Testis (tissue), 3 donors: ENCODE measurements around the gene DYNLRB1. TPM values are rescaled to one million over a fixed set of nuclear protein-coding genes. Genes with fewer than 3 reads are reported as not detected.

Experiments
- DNase-seq: peaks from one replicate; pipeline ENCODE4 v3.0.0-alpha.2; 2019
- H3K27ac ChIP-seq, 2 donors: fragments of 200-600 bp; sonication (generic); one replicate each; pipeline ENCODE4 v1.5.1; 2019
- H3K27me3 ChIP-seq: fragments of 200-600 bp; sonication (generic); one replicate; pipeline ENCODE4 v1.5.1; 2019
- H3K36me3 ChIP-seq: fragments of 200-600 bp; sonication (generic); one replicate; pipeline ENCODE4 v1.5.1; 2017; ENCODE audit warnings: low read depth; ENCODE audit errors: missing control alignments
- H3K4me1 ChIP-seq: fragments of 200-600 bp; sonication (generic); one replicate; pipeline ENCODE4 v1.5.1; 2019
- H3K4me3 ChIP-seq, 2 donors: fragments of 200-600 bp; sonication (generic); one replicate each; pipeline ENCODE4 v1.5.1; 2017 to 2019
- H3K9me3 ChIP-seq: fragments of 200-600 bp; sonication (generic); one replicate; pipeline ENCODE4 v1.5.1; 2017
- CTCF ChIP-seq, 3 experiments: fragments of 450-650 bp in 2 of 3; fragments of 200-600 bp in 1 of 3; sonication (generic) in 1 of 3; IDR thresholded peaks; one replicate each; pipeline ENCODE4 v1.5.1; 2016 to 2019; ENCODE audit warnings: antibody characterized with exemption in 3 of 3, mild to moderate bottlenecking in 2 of 3, moderate library complexity in 1 of 3
- POLR2A ChIP-seq: fragments of 450-650 bp; IDR thresholded peaks from one replicate; pipeline ENCODE4 v1.6.1; 2017; ENCODE audit warnings: antibody characterized with exemption, mild to moderate bottlenecking, moderate library complexity
- WGBS, 2 donors: methylation state at CpG; one replicate each; pipeline ENCODE4 v1.1.5; 2018; 5-methylcytosine and 5-hydroxymethylcytosine counted together
- intact Hi-C: fragments of 100-400 bp; cut with DNase I; formaldehyde crosslinking; loops from one replicate; pipeline ENCODE4 v1.15.1; 2023; ENCODE audit warnings: low total_unique reads
- polyA plus RNA-seq: library from polyadenylated mRNA; stranded (reverse); fragments of 350-450 nt; fragmentation: Illumina TruSeq; extraction: RNeasy Lipid Tissue Mini Kit (QIAGEN cat#74804); gene quantifications from one replicate; pipeline ENCODE4 v1.2.3, GENCODE V29; 2014; ENCODE audit warnings: low read depth, low replicate concordance; ENCODE audit not compliant: insufficient read depth
- total RNA-seq, 2 donors: library from RNA; depleted of rRNA; stranded (reverse); fragments of >200 nt; gene quantifications; one replicate each; pipeline ENCODE4 v1.2.3, GENCODE V29; 2016

Gene DYNLRB1
- total and polyA plus RNA-seq, 3 donors from 2014 or later = 97.6 to 155 (median 128) TPM

- Histone ChIP-seq H3K9me3 (no peaks in the 10 kb centered on the region), H3K4me3 (no peak overlapping the region), H3K27me3 (no peaks in the 10 kb centered on the region), H3K4me1 (peaks cover 21% of the 10 kb centered on the region), H3K27ac (no peak overlapping the region), H3K36me3 (no peaks in the 10 kb centered on the region)
- no peak for TF ChIP-seq CTCF (IDR thresholded peaks at IDR 0.05)
- TF ChIP-seq POLR2A = no peak
- DNase-seq = no peak
- intact Hi-C loops = no loop called here
- 90 to 95% methylated on average over 13 to 15 of the region's 15 CpGs for WGBS, 2 donors
Measured at GRCh38 chr20:34534391-34535165, 18.4 kb downstream of the DYNLRB1 start.

- Histone ChIP-seq H3K27me3 (no peaks in the 10 kb centered on the region), H3K4me1 (peaks cover 13% of the 10 kb centered on the region), H3K27ac (no peak overlapping the region), H3K4me3 (no peak overlapping the region), H3K36me3 (no peaks in the 10 kb centered on the region), H3K9me3 (no peaks in the 10 kb centered on the region)
- no peak for DNase-seq
- intact Hi-C loops = no loop called here
- WGBS, 2 donors = 89 to 93% methylated on average over 12 to 15 of the region's 15 CpGs
- no peak for TF ChIP-seq POLR2A
- TF ChIP-seq CTCF (IDR thresholded peaks at IDR 0.05) = no peak
Measured at GRCh38 chr20:34535301-34535840, 19.1 kb downstream of the DYNLRB1 start.

GRCh38 chr20:34535857-34536256 is 19.6 kb downstream of the DYNLRB1 start:
- Histone ChIP-seq H3K9me3 (no peaks in the 10 kb centered on the region), H3K4me3 (no peak overlapping the region), H3K27me3 (no peaks in the 10 kb centered on the region), H3K27ac (no peak overlapping the region), H3K4me1 (peaks cover 9% of the 10 kb centered on the region), H3K36me3 (no peaks in the 10 kb centered on the region)
- intact Hi-C loops = no loop called here
- DNase-seq = no peak
- no peak for TF ChIP-seq POLR2A
- TF ChIP-seq CTCF (IDR thresholded peaks at IDR 0.05) = no peak
- 88 to 95% methylated on average over 2 of the region's 2 CpGs for WGBS, 2 donors

GRCh38 chr20:34536798-34537394 is 20.7 kb downstream of the DYNLRB1 start:
- Histone ChIP-seq H3K4me3 (no peak overlapping the region), H3K36me3 (no peaks in the 10 kb centered on the region), H3K4me1 (peaks cover 9% of the 10 kb centered on the region), H3K27me3 (no peaks in the 10 kb centered on the region), H3K9me3 (no peaks in the 10 kb centered on the region), H3K27ac (no peak overlapping the region)
- TF ChIP-seq CTCF (IDR thresholded peaks at IDR 0.05) (peak in 2 of 3 experiments; percentile 35 to 54), POLR2A (no peak)
- intact Hi-C loops = no loop called here
- WGBS, 2 donors = 64 to 70% methylated on average over 10 of the region's 10 CpGs
- DNase-seq = peak; percentile 91
